ENCODE measurements around the gene ZNF662.
"Not testable (repeated sequence)": the region's sequence is repeated elsewhere in the genome, so short reads cannot be mapped to it uniquely, and the experiment has no call there.

Gene ZNF662

DNA sequence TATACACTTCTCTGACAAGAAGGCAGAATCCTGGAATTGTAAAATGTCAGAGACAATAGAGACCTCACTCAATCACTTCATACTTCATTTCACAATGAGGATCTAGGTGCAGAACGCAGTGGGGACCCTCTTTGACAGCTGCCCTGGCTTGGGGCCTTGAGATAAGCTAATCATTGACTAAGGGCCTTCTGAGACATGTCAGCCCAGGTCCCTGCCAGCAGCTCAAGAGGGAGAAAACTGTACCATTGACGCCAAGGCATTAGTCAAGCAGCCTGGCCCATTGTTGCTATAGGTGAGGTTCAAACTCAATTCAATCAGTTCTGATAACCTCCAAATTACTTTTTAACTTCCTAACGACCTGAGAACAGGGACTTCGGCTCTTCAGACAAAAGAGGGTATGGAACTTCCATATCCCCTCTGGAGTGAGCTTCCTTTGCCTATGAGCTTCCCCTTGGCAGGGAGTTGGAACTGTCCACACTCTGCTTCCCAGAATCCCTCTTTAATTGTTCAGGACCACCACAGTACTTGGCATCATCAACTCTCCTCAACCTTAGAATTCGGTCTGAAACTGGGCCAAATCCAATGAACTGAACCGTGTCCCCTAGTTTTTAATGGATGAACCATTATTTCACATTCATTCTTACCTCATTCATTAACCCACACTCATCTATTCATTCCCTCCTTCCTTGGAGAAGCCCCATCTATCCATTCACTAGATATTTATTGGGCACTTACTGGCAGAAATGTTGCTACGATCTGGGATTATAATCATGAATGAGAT, 28.8 kb upstream of the ZNF662 start:
- TF ChIP-seq, protein P1, sequence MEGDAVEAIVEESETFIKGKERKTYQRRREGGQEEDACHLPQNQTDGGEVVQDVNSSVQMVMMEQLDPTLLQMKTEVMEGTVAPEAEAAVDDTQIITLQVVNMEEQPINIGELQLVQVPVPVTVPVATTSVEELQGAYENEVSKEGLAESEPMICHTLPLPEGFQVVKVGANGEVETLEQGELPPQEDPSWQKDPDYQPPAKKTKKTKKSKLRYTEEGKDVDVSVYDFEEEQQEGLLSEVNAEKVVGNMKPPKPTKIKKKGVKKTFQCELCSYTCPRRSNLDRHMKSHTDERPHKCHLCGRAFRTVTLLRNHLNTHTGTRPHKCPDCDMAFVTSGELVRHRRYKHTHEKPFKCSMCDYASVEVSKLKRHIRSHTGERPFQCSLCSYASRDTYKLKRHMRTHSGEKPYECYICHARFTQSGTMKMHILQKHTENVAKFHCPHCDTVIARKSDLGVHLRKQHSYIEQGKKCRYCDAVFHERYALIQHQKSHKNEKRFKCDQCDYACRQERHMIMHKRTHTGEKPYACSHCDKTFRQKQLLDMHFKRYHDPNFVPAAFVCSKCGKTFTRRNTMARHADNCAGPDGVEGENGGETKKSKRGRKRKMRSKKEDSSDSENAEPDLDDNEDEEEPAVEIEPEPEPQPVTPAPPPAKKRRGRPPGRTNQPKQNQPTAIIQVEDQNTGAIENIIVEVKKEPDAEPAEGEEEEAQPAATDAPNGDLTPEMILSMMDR (IDR thresholded peaks at IDR 0.05; ENCODE audit: insufficient read depth, low read depth, low read length, missing control alignments) = no peak
- H3K4me3 ChIP-seq (ENCODE audit: low read length) = no peak overlapping the region
- DNase-seq (ENCODE audit: low read depth) = no peak

DNA sequence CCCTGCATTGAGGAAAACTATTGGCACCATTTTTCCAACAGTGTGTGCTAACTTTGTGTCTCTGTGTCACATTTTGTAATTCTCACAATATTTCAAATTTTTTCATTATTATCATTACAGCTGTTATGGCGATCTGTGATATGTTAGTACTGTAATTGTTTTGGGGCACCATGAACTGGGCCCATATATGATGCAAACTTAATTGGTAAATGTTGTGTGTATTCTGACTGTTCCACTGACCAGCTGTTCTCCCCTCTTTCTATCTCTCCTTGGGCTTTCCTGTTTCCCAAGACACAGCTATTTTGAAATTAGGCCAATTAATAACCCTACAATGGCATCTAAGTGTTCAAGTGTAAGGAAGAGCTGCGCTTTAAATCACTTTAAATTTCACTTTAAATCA, 28.1 kb upstream of the ZNF662 start:
- no peak overlapping the region for H3K4me3 ChIP-seq (ENCODE audit: low read length)
- no peak for DNase-seq (ENCODE audit: low read depth)
- TF ChIP-seq, protein P1 (IDR thresholded peaks at IDR 0.05; ENCODE audit: insufficient read depth, low read depth, low read length, missing control alignments) = no peak

DNA sequence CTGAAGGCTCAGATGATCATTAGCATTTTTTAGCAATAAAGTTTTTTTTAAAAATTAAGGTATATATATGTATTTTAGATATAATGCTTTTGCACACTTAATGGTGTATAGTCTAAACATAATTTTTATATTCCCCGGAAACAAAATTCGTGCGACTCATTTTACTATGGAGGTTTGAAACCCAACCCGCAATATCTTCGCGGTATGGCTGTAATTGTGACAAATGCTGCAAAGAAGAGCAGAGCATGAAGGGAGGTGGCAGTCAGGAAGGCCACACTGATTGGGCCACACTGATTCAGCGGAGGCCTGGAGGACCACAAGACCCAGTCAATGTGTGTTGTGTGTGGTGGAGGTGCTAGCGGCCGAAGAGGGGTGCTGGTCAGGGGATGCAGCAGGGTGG, 25.8 kb upstream of the ZNF662 start:
- no peak for DNase-seq (ENCODE audit: low read depth)
- H3K4me3 ChIP-seq (ENCODE audit: low read length) = peak overlapping the region; percentile 56
- TF ChIP-seq, protein P1 (IDR thresholded peaks at IDR 0.05; ENCODE audit: insufficient read depth, low read depth, low read length, missing control alignments) = no peak

- TF ChIP-seq, protein P1 (IDR thresholded peaks at IDR 0.05; ENCODE audit: insufficient read depth, low read depth, low read length, missing control alignments) = peak; percentile 79
- H3K4me3 ChIP-seq (ENCODE audit: low read length) = peak overlapping the region; percentile 56
- DNase-seq (ENCODE audit: low read depth) = peak; percentile 80
Observed at GRCh38 chr3:42880601-42881451, 25.1 kb upstream of the ZNF662 start.

DNA sequence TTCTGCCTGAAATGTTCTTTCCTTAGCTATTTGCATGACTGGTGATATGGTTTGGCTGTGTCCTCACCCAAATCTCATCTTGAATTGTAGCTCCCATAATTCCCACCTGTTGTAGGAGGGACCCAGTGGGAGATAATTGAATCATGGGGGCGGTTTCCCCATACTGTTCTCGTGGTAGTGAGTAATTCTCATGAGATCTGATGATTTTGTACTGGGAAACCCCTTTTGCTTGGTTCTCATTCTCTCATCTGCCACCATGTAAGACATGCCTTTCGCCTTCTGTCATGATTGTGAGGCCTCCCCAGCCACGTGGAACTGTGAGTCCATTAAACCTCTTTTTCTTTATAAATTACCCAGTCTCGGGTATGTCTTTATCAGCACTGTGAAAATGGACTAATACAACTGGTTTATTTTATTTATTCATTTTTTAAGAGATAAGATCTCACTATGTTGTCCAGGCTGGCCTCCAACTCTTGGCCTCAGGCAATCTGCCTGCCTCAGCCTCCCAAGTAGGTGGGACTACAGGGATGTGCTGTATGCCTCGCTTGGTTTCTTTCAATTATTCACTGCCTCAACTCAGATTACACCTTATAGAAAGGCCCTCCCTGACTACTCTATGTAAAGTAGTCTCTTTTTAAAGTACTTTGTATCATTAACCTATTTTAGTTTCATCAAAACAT, 22.6 kb upstream of the ZNF662 start:
- peak; percentile 33 for DNase-seq (ENCODE audit: low read depth)
- not testable (repeated sequence) for H3K4me3 ChIP-seq (ENCODE audit: low read length)

DNA sequence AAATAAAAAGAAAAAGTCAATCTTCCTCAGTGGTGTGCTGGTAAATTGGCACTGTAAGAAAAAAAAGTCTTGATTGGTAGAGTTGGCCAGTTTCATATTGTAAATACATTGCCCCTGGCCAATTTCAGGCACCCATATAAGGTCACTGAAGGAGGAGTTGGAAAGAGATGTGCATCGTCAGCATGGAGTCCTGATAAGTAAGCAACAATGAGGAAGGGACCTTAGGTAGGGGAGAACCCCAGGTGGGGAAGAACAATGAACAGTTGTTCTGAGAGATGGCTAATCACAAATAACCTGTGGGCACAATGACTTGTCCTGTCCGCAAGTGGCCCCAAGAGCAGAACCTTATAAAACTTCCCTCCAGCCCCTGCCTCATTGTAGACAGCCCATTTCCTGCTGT, 21.6 kb upstream of the ZNF662 start:
- TF ChIP-seq, protein P1 (IDR thresholded peaks at IDR 0.05; ENCODE audit: insufficient read depth, low read depth, low read length, missing control alignments) = no peak
- no peak for DNase-seq (ENCODE audit: low read depth)

DNA sequence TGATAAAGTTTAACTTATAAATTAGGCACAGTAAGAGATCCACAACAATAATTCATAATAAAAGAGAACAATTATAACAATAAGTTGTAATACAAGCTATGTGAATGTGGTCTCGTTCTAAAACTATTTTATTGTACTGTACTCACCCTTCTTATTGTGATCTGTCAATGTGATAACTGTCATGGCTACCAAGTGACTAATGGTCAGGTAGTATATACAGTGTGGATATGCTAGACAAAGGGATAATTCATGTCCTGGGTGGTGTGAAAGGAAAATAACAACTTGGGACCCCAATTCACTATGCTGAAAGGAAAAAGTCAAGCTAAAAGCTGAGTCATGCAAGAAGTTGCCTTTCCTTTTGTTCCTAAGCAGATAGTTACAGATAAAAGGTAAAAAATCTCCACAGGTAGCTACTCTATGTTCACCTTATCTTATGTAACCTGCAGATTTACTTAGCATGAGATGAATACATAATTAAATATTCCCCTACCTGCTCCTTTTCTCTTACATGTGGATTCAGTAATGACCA, 19.6 kb upstream of the ZNF662 start:
- TF ChIP-seq, protein P1 (IDR thresholded peaks at IDR 0.05; ENCODE audit: insufficient read depth, low read depth, low read length, missing control alignments) = no peak
- no peak for DNase-seq (ENCODE audit: low read depth)
- H3K4me3 ChIP-seq (ENCODE audit: low read length) = no peak overlapping the region

More for the DNA sequence above, 21.6 kb upstream of the ZNF662 start:
- no peak overlapping the region for H3K4me3 ChIP-seq (ENCODE audit: low read length)

All from epithelial cell of esophagus (primary cell).